ENCODE results near the gene CLDN1.

The CLDN1 gene

GRCh38 chr3:190333961-190334360 is 11.7 kb upstream of the CLDN1 start:
- no peak for DNase-seq (ENCODE audit: low read depth in 3 of 3)

GRCh38 chr3:190330936-190331734 is 8.9 kb upstream of the CLDN1 start:
- no peak for DNase-seq (ENCODE audit: low read depth in 3 of 3)

GRCh38 chr3:190326930-190327329 is 4.7 kb upstream of the CLDN1 start:
- no peak for DNase-seq (ENCODE audit: low read depth in 3 of 3)

- DNase-seq (ENCODE audit: low read depth in 3 of 3), result no peak
These were observed 4.1 kb upstream of the CLDN1 start for GRCh38 chr3:190326361-190326760.

GRCh38 chr3:190325923-190326322 is 3.7 kb upstream of the CLDN1 start:
- no peak for DNase-seq (ENCODE audit: low read depth in 3 of 3)

- DNase-seq (ENCODE audit: low read depth in 3 of 3), result no peak
These were observed 990 bp upstream of the CLDN1 start for GRCh38 chr3:190323246-190323626.

GRCh38 chr3:190322604-190323245 is 479 bp upstream of the CLDN1 start:
- DNase-seq (ENCODE audit: low read depth in 3 of 3), result no peak

- DNase-seq (ENCODE audit: low read depth in 3 of 3), result no peak
These were observed 1.5 kb downstream of the CLDN1 start for GRCh38 chr3:190320594-190321362.

- peak; percentile 20 to 54 (median 31) for DNase-seq (ENCODE audit: low read depth in 3 of 3)
These were observed 2.6 kb downstream of the CLDN1 start for GRCh38 chr3:190319660-190320059.

- no peak for DNase-seq (ENCODE audit: low read depth in 3 of 3)
These were observed 3.6 kb downstream of the CLDN1 start for GRCh38 chr3:190318666-190319065.

- no peak for DNase-seq (ENCODE audit: low read depth in 3 of 3)
These were observed 7.5 kb downstream of the CLDN1 start for GRCh38 chr3:190314741-190315140.

GRCh38 chr3:190309414-190309813 is 12.8 kb downstream of the CLDN1 start:
- no peak for DNase-seq (ENCODE audit: low read depth in 3 of 3)

- DNase-seq (ENCODE audit: low read depth in 3 of 3), result no peak
These were observed 14.1 kb downstream of the CLDN1 start for GRCh38 chr3:190308154-190308553.

GRCh38 chr3:190307164-190307545 is 15.1 kb downstream of the CLDN1 start:
- DNase-seq (ENCODE audit: low read depth in 3 of 3), result no peak

GRCh38 chr3:190306513-190307163 is 15.6 kb downstream of the CLDN1 start:
- no peak for DNase-seq (ENCODE audit: low read depth in 3 of 3)

GRCh38 chr3:190306026-190306425 is 16.2 kb downstream of the CLDN1 start:
- no peak for DNase-seq (ENCODE audit: low read depth in 3 of 3)

GRCh38 chr3:190305406-190305805 is 16.8 kb downstream of the CLDN1 start:
- no peak for DNase-seq (ENCODE audit: low read depth in 3 of 3)

- DNase-seq (ENCODE audit: low read depth in 3 of 3), result no peak
These were observed 18.4 kb downstream of the CLDN1 start for GRCh38 chr3:190303884-190304283.

GRCh38 chr3:190302212-190302867 is 19.9 kb downstream of the CLDN1 start:
- no peak for DNase-seq (ENCODE audit: low read depth in 3 of 3)

- DNase-seq (ENCODE audit: low read depth in 3 of 3), result no peak
These were observed 20.7 kb downstream of the CLDN1 start for GRCh38 chr3:190301591-190301990.

GRCh38 chr3:190299969-190300368 is 22.3 kb downstream of the CLDN1 start:
- no peak for DNase-seq (ENCODE audit: low read depth in 3 of 3)

GRCh38 chr3:190294030-190294429 is 28.2 kb downstream of the CLDN1 start:
- DNase-seq (ENCODE audit: low read depth in 3 of 3), result no peak
